Activated B cell treated with CpG ODN at 0.5 μM for 24 hours (primary cell): Measurements from ENCODE around the gene ANKDD1A. TPM values are rescaled to one million over a fixed set of nuclear protein-coding genes. Genes with fewer than 3 reads are reported as not detected.

Experiments
- ATAC-seq: fragments of 200-7000 bp; cut with Tn5 transposase; one replicate; pipeline ENCODE4 v1.10.0; 2021; ENCODE audit warnings: low read depth, mild to moderate bottlenecking, moderate library complexity
- CTCF ChIA-PET: fragments of 350-600 bp; sonication (Branson Sonifier 250); formaldehyde crosslinking; loops from one replicate; lab custom pipeline; 2021; ENCODE audit warnings: antibody characterized with exemption; lab: Charles Lee
- POLR2A ChIA-PET: fragments of 350-600 bp; sonication (Branson Sonifier 250); formaldehyde crosslinking; loops from one replicate; lab custom pipeline; 2021; ENCODE audit warnings: antibody characterized with exemption; lab: Charles Lee
- DNase-seq: peaks from one replicate; pipeline ENCODE4 v3.0.0; 2022
- H3K27ac Mint-ChIP-seq: one replicate; pipeline ENCODE4 v1.8.0; 2020; ENCODE audit warnings: mixed read lengths
- H3K27me3 Mint-ChIP-seq: one replicate; pipeline ENCODE4 v1.8.0; 2021; ENCODE audit warnings: mixed read lengths
- H3K36me3 Mint-ChIP-seq: one replicate; pipeline ENCODE4 v1.8.0; 2021; ENCODE audit warnings: low read depth, mixed read lengths
- H3K4me1 Mint-ChIP-seq: one replicate; pipeline ENCODE4 v1.8.0; 2021; ENCODE audit warnings: mixed read lengths
- H3K4me3 Mint-ChIP-seq: one replicate; pipeline ENCODE4 v1.8.0; 2020; ENCODE audit warnings: mild to moderate bottlenecking, mixed read lengths
- H3K9me3 Mint-ChIP-seq: one replicate; pipeline ENCODE4 v1.8.0; 2020; ENCODE audit warnings: mixed read lengths
- CTCF ChIP-seq: fragments of 200-600 bp; IDR thresholded peaks from one replicate; pipeline ENCODE4 v1.8.0; 2022; ENCODE audit warnings: antibody characterized with exemption, mild to moderate bottlenecking
- intact Hi-C: fragments of 100-400 bp; cut with micrococcal nuclease; formaldehyde crosslinking; loops from one replicate; pipeline ENCODE4 v1.15.1; 2024
- total RNA-seq: library from RNA; stranded (reverse); gene quantifications from 2 replicates; pipeline ENCODE4 v1.2.3, GENCODE V29; 2022

The ANKDD1A gene
- 3.7 and 3.9 TPM in 2 replicates for total RNA-seq

- intact Hi-C loops: no loop called here
- no peaks in the 10 kb centered on the region for H3K9me3 Mint-ChIP-seq
- no peak within 1 kb of the TSS for H3K27ac Mint-ChIP-seq
- ChIA-PET POLR2A (no interaction called here), CTCF (interaction anchor here (1.3 to 1.9 kb wide), 2 partner anchors 101 to 184 kb away, joined by 3 to 7 read pairs; no protein-coding TSS in a partner anchor)
- H3K4me1 Mint-ChIP-seq: peaks cover 7% of the 10 kb centered on the region
- H3K4me3 Mint-ChIP-seq: peak within 1 kb of the TSS; percentile 73
- H3K36me3 Mint-ChIP-seq: no peaks in the 10 kb centered on the region
- DNase-seq: peak; percentile 33
- peaks cover 11% of the 10 kb centered on the region for H3K27me3 Mint-ChIP-seq
- TF ChIP-seq CTCF: no peak
- ATAC-seq: peak; percentile 77
Measured at GRCh38 chr15:64911311-64912186, at the start of gene ANKDD1A. Gene ANKDD1A, plus strand, starts transcription at chr15:64911902. Its CDS starts 29 bp downstream, at chr15:64911931.

- Mint-ChIP-seq H3K36me3 (peaks cover 84% of the 10 kb centered on the region), H3K27ac (peak overlapping the region; percentile 32), H3K4me1 (peaks cover 52% of the 10 kb centered on the region), H3K9me3 (no peaks in the 10 kb centered on the region), H3K4me3 (no peak overlapping the region), H3K27me3 (no peaks in the 10 kb centered on the region)
- ATAC-seq (no peak), DNase-seq (no peak)
- ChIA-PET CTCF (no interaction called here), POLR2A (interaction anchor here (0.6 to 1.2 kb wide), 4 partner anchors 12 to 86 kb away, joined by 3 to 6 read pairs (median 3); no protein-coding TSS in a partner anchor)
- intact Hi-C loops: no loop called here
- TF ChIP-seq CTCF: no peak
Measured at GRCh38 chr15:64861960-64862359, 49.7 kb upstream of the ANKDD1A start.

- Mint-ChIP-seq H3K4me1 (peaks cover 48% of the 10 kb centered on the region), H3K27ac (no peak overlapping the region), H3K27me3 (no peaks in the 10 kb centered on the region), H3K4me3 (no peak overlapping the region), H3K9me3 (no peaks in the 10 kb centered on the region), H3K36me3 (peaks cover 84% of the 10 kb centered on the region)
- DNase-seq: no peak
- intact Hi-C loops: no loop called here
- no peak for ATAC-seq
- TF ChIP-seq CTCF: no peak
- CTCF ChIA-PET: no interaction called here
- POLR2A ChIA-PET: interaction anchor here (0.9 kb wide), 1 partner anchor 11 kb away, joined by 3 read pairs; no protein-coding TSS in a partner anchor
Measured at GRCh38 chr15:64862408-64862807, 49.3 kb upstream of the ANKDD1A start.

- CTCF ChIA-PET: interaction anchor here (0.7 to 1.9 kb wide), 5 partner anchors 28 to 133 kb away, joined by 3 to 17 read pairs (median 3); no protein-coding TSS in a partner anchor
- Mint-ChIP-seq H3K27me3 (no peaks in the 10 kb centered on the region), H3K9me3 (no peaks in the 10 kb centered on the region), H3K36me3 (peaks cover 73% of the 10 kb centered on the region), H3K27ac (peak overlapping the region; percentile 71), H3K4me1 (peaks cover 33% of the 10 kb centered on the region), H3K4me3 (no peak overlapping the region)
- intact Hi-C loops: loop anchor here (2.0 kb wide), 3 partner anchors 19 to 41 kb away; partner anchors contain the start of gene PLEKHO2
- POLR2A ChIA-PET: interaction anchor here (1.6 to 3.7 kb wide), 3 partner anchors 8 to 30 kb away, joined by 4 to 42 read pairs (median 19); no protein-coding TSS in a partner anchor
- no peak for ATAC-seq
- DNase-seq: no peak
- no peak for TF ChIP-seq CTCF
Measured at GRCh38 chr15:64864068-64864467, 47.6 kb upstream of the ANKDD1A start.
